ENCODE data around the gene DR1.
"Not testable (repeated sequence)": the region's sequence is repeated elsewhere in the genome, so short reads cannot be mapped to it uniquely, and the experiment has no call there.

DR1 gene

GRCh38 chr1:93369734-93370133, 24.0 kb downstream of the DR1 start:
- in situ Hi-C loops (cut with MboI; ENCODE audit: low sequenced_read_pairs, unreplicated experiment), result no loop called here
- no peak for TF ChIP-seq CTCF (IDR thresholded peaks at IDR 0.05; ENCODE audit: borderline replicate concordance, control extremely low read depth, extremely low read depth, insufficient read depth, missing control alignments)
- DNase-seq (ENCODE audit: low spot score), result no peak

DNA sequence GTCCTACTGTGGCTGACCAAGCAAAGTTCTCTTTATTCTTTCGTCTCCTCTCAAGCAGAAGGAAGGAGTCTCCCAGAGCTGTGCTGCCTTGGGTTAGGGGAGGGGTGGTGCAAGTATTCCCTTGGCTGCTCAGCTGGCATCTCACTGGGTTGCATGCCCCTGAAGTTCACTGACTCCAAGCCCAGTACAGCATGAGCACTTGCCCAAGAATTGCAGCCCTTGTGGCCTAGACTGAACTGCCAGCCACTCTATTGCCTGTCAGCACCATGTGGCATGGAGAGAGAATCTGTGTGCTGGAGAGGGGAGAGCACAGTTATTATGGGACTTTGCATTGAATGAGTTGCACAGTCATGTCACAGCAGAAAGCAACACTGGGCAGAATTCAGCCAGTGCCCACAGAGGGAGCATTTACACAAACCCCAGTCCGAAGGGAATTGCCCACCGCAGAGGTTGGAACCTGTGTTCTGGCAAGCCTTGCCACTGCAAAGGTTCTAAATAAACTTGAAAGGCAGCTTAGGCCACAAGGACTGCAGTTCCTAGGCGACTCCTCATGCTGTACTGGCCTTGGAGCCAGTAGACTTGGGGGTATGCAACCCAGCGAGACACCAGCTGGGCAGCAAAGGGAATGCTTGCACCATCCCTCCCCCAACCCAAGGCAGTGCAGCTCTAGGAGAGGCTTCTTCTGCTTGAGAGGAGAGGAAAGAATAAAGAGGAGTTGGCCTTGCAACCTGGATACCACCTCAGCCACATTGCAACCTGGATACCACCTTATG, 28.8 kb downstream of the DR1 start:
- in situ Hi-C loops (cut with MboI; ENCODE audit: low sequenced_read_pairs, unreplicated experiment), result no loop called here
- TF ChIP-seq CTCF (IDR thresholded peaks at IDR 0.05; ENCODE audit: borderline replicate concordance, control extremely low read depth, extremely low read depth, insufficient read depth, missing control alignments), result no peak
- DNase-seq (ENCODE audit: low spot score), result no peak

- no peak for TF ChIP-seq CTCF (IDR thresholded peaks at IDR 0.05; ENCODE audit: borderline replicate concordance, control extremely low read depth, extremely low read depth, insufficient read depth, missing control alignments)
- in situ Hi-C loops (cut with MboI; ENCODE audit: low sequenced_read_pairs, unreplicated experiment), result no loop called here
- DNase-seq (ENCODE audit: low spot score), result no peak
These were observed 38.9 kb downstream of the DR1 start for GRCh38 chr1:93384656-93385055.

GRCh38 chr1:93386268-93386667, 40.6 kb downstream of the DR1 start:
- in situ Hi-C loops (cut with MboI; ENCODE audit: low sequenced_read_pairs, unreplicated experiment); DNase-seq (ENCODE audit: low spot score): not testable (repeated sequence)

DNA sequence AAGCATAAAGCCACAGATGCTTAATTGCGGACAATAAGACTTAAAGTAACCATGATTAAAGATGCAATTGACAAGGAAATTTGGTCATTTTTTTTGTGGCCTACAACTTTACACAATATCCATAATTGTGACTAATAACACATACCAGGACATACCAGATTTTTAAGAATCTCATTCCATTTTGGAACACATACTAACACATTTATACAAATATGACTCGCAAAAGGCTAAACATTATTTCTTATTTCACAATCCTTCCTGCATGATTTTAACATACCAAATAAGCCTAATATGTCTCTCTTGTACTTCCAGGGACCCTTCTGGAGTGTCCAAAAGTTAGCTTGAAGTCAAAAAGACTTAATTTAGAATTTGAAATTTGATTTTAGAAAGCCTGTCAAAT, 48.8 kb downstream of the DR1 start:
- in situ Hi-C loops (cut with MboI; ENCODE audit: low sequenced_read_pairs, unreplicated experiment), result no loop called here
- DNase-seq (ENCODE audit: low spot score), result no peak
- no peak for TF ChIP-seq CTCF (IDR thresholded peaks at IDR 0.05; ENCODE audit: borderline replicate concordance, control extremely low read depth, extremely low read depth, insufficient read depth, missing control alignments)

DNA sequence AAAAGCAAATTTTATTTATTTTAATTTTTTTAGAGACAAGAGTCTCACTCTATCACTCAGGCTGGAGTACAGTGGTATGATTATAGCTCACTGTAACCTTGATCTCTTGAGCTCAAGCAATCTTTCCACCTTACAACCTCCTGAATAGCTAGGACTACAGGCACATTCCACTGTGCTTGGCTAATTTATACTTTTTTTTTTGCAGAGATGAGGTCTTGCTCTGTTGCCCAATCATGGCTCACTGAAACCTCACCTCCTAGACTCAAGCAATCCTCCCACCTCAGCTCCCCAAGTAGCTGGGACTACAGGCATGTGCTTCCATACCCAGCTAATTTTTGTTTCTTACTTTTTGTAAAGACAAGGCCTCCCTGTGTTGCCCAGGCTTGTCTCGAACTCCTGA, 49.5 kb downstream of the DR1 start:
- in situ Hi-C loops (cut with MboI; ENCODE audit: low sequenced_read_pairs, unreplicated experiment), result no loop called here
- DNase-seq (ENCODE audit: low spot score), result no peak
- TF ChIP-seq CTCF (IDR thresholded peaks at IDR 0.05; ENCODE audit: borderline replicate concordance, control extremely low read depth, extremely low read depth, insufficient read depth, missing control alignments), result no peak

DNA sequence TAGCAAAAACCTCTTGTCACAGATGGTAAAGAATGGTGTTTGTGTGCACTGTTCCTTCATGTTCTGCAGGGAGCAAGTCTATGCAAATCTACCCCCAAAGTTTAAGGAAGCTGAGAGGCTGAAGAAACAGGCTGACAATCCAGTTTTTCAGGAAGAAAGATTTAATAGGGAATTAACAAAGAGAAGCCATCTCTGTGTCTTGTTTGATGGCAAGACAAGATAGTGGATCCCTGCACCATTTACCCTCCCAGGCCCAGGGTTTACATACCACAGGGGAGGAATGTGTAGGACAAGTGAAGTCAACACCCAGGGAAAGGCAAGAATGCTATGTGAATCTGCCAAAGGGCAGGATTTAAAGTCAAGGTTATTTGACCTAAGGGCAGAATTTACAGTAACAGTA, 54.1 kb downstream of the DR1 start:
- TF ChIP-seq CTCF (IDR thresholded peaks at IDR 0.05; ENCODE audit: borderline replicate concordance, control extremely low read depth, extremely low read depth, insufficient read depth, missing control alignments), result no peak
- in situ Hi-C loops (cut with MboI; ENCODE audit: low sequenced_read_pairs, unreplicated experiment), result no loop called here
- DNase-seq (ENCODE audit: low spot score), result no peak
